ENCODE results near the gene KDF1. TPM values are rescaled to one million over a fixed set of nuclear protein-coding genes. Genes with fewer than 3 reads are reported as not detected.

Gene KDF1
- total RNA-seq, 4 donors from 2014 or later, result 0.15 TPM; not detected in 3

- Histone ChIP-seq H3K36me3 (no peaks in the 10 kb centered on the region), H3K9me3 (no peaks in the 10 kb centered on the region), H3K4me1 (no peaks in the 10 kb centered on the region), H3K27ac (no peak overlapping the region), H3K4me3 (no peak overlapping the region), H3K27me3 (peaks cover 0 to 5% (median under 1%) of the 10 kb centered on the region in 3 donors)
- ATAC-seq (no peak), DNase-seq (no peak)
- in situ Hi-C loops (cut with MboI; ENCODE audit: low sequenced_read_pairs in 4 of 4), result no loop called here
- no peak for TF ChIP-seq CTCF (IDR thresholded peaks at IDR 0.05 in 4 of 5, conservative IDR thresholded peaks at IDR 0.05 in 1 of 5)
- no peak for TF ChIP-seq POLR2A (IDR thresholded peaks at IDR 0.05)
- intact Hi-C loops (cut with DNase I; ENCODE audit: low total_unique reads), result no loop called here
These were observed 26.4 kb upstream of the KDF1 start for GRCh38 chr1:26986658-26987057.

- Histone ChIP-seq H3K27ac (no peak overlapping the region), H3K27me3 (peaks cover 0 to 5% (median 0%) of the 10 kb centered on the region in 3 donors), H3K9me3 (no peaks in the 10 kb centered on the region), H3K4me3 (no peak overlapping the region), H3K36me3 (no peaks in the 10 kb centered on the region), H3K4me1 (no peaks in the 10 kb centered on the region)
- no peak for ATAC-seq
- intact Hi-C loops (cut with DNase I; ENCODE audit: low total_unique reads), result no loop called here
- in situ Hi-C loops (cut with MboI; ENCODE audit: low sequenced_read_pairs in 4 of 4), result no loop called here
- no peak for DNase-seq
- TF ChIP-seq CTCF (IDR thresholded peaks at IDR 0.05 in 4 of 5, conservative IDR thresholded peaks at IDR 0.05 in 1 of 5) (no peak), POLR2A (IDR thresholded peaks at IDR 0.05) (no peak)
These were observed 24.0 kb upstream of the KDF1 start for GRCh38 chr1:26984291-26984690.

- Histone ChIP-seq H3K4me3 (no peak overlapping the region), H3K36me3 (no peaks in the 10 kb centered on the region), H3K27ac (no peak overlapping the region), H3K27me3 (peaks cover 0 to 5% (median 0%) of the 10 kb centered on the region in 3 donors), H3K4me1 (no peaks in the 10 kb centered on the region), H3K9me3 (no peaks in the 10 kb centered on the region)
- in situ Hi-C loops (cut with MboI; ENCODE audit: low sequenced_read_pairs in 4 of 4) (no loop called here), intact Hi-C loops (cut with DNase I; ENCODE audit: low total_unique reads) (no loop called here)
- no peak for DNase-seq
- ATAC-seq, result no peak
- no peak for TF ChIP-seq CTCF (IDR thresholded peaks at IDR 0.05 in 4 of 5, conservative IDR thresholded peaks at IDR 0.05 in 1 of 5)
- no peak for TF ChIP-seq POLR2A (IDR thresholded peaks at IDR 0.05)
These were observed 23.6 kb upstream of the KDF1 start for GRCh38 chr1:26983863-26984262.

- H3K4me3 ChIP-seq, result no peak overlapping the region
- no peak for ATAC-seq
- H3K4me1 ChIP-seq, result no peaks in the 10 kb centered on the region
- H3K27me3 ChIP-seq, result peaks cover 0 to 5% (median 0%) of the 10 kb centered on the region in 3 donors
- in situ Hi-C loops (cut with MboI; ENCODE audit: low sequenced_read_pairs in 4 of 4), result no loop called here
- DNase-seq, result no peak
- intact Hi-C loops (cut with DNase I; ENCODE audit: low total_unique reads), result no loop called here
- no peak overlapping the region for H3K27ac ChIP-seq
- H3K36me3 ChIP-seq, result no peaks in the 10 kb centered on the region
- H3K9me3 ChIP-seq, result no peaks in the 10 kb centered on the region
- TF ChIP-seq CTCF (IDR thresholded peaks at IDR 0.05 in 4 of 5, conservative IDR thresholded peaks at IDR 0.05 in 1 of 5) (no peak), POLR2A (IDR thresholded peaks at IDR 0.05) (no peak)
These were observed 21.0 kb upstream of the KDF1 start for GRCh38 chr1:26981146-26981846.

- Histone ChIP-seq H3K27ac (no peak overlapping the region), H3K4me3 (no peak overlapping the region), H3K4me1 (no peaks in the 10 kb centered on the region), H3K27me3 (peaks cover 0 to 5% (median 0%) of the 10 kb centered on the region in 3 donors), H3K9me3 (no peaks in the 10 kb centered on the region), H3K36me3 (no peaks in the 10 kb centered on the region)
- intact Hi-C loops (cut with DNase I; ENCODE audit: low total_unique reads), result no loop called here
- no peak for ATAC-seq
- TF ChIP-seq CTCF (IDR thresholded peaks at IDR 0.05 in 4 of 5, conservative IDR thresholded peaks at IDR 0.05 in 1 of 5) (no peak), POLR2A (IDR thresholded peaks at IDR 0.05) (no peak)
- in situ Hi-C loops (cut with MboI; ENCODE audit: low sequenced_read_pairs in 4 of 4), result no loop called here
- DNase-seq, result no peak
These were observed 18.6 kb upstream of the KDF1 start for GRCh38 chr1:26978901-26979300.

Data from gastrocnemius medialis (tissue), 4 donors.